GM21367 (cell line): ENCODE measurements around the gene SIK1.
"Not testable (repeated sequence)": the region's sequence is repeated elsewhere in the genome, so short reads cannot be mapped to it uniquely, and the experiment has no call there.

Experiments
- ATAC-seq: cut with Tn5 transposase; IDR thresholded peaks from one replicate; pipeline ENCODE4 v1.9.1; 2021; ENCODE audit not compliant: unreplicated experiment

Gene SIK1

DNA sequence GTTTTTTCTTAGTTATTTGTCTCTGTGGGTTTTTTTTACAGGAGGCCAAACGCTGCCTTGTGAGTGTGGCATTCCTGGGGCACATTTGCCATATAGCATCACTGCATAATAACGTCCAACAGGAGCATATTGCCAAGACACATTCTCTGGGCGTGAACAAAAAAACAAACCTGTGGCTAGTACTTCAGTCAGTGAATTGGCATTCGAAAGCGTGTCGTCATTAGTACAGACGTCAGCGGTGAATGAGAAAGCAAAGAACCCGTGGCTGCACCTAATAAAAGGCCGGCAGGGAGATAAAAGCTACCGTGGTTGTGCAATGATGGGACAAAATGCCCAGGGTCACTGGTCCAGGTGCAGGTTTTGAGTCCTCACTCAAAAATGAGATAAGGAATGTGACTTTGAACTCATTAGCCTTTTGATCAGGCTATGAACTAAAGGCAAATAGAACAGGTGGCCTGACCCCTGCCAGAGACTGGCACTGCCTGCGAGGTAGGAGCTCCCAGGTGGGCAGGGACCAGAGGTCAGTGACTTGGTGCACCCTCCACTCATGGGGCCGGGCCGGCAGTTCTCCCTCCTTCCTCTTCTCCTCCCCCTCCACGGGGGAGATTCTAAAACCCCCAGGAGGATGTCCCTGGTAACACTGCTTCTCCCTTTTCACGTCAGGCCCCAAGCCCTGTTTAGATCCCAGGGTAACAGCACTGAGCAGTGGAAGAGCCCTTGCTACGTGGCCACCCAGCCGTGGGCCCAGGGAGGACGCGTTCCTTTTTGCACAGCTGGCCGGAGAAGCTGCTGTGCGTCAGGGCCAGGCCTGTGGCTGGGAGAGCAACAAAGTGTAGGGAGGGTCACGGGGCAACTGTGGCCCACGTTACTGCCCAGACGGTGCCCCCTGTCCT is 14.2 kb upstream of the SIK1 start:
- not testable (repeated sequence) for ATAC-seq

DNA sequence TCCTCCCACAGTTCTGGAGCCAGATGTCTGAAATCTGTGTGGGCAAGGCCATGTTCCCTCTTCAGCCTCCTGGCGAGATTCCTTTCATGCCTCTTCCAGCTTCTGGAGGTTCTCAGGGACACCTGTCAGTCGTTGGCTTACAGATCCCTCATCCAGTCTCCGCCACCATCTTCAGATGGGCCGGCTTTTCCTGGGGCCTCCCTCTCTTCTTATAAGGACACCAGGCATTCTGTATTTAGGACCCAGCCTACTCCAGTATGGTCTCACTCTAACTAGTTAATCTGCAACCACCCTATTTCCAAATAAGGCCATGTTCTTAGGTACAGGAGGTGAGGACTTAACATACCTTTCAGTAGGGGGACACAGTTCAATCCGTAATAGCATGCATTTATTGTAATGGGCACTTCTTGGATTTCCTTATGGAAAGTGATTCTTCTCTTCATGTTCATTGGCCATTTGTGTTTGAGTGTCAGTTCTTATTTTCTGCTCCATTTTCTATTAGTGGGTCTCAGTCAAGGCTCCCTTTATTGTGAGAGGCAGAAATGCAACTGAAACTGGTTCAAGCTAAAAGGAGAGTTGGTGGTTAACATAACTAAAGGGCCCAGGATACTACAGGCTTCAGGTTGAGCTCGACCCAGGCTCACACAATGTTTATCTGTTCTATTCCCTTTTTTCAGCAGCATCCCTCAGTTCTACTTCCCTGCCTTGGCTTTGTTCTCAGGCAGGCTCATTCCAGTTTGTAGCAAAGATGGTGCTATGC is 12.6 kb upstream of the SIK1 start:
- ATAC-seq: not testable (repeated sequence)

DNA sequence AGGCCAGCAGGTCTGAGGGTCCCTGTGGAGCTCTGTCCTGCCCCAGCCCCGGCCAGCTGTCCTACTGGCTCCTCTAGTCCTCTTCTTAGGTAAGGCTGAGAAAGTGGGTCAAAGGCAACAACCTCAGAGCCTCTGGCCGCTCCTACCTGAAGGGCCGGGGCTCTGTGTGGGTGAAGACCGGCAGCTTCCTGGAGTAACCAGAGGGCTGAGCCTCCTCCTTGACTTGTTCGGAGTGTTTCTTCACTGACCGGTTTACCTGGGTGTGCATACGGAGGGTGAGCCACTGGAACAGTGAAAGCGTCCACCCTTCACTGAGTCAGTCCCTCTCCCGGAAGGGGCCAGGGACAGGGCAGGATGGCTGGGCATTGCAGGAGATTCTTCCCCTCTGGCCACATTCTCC is 9.3 kb upstream of the SIK1 start:
- ATAC-seq: not testable (repeated sequence)

DNA sequence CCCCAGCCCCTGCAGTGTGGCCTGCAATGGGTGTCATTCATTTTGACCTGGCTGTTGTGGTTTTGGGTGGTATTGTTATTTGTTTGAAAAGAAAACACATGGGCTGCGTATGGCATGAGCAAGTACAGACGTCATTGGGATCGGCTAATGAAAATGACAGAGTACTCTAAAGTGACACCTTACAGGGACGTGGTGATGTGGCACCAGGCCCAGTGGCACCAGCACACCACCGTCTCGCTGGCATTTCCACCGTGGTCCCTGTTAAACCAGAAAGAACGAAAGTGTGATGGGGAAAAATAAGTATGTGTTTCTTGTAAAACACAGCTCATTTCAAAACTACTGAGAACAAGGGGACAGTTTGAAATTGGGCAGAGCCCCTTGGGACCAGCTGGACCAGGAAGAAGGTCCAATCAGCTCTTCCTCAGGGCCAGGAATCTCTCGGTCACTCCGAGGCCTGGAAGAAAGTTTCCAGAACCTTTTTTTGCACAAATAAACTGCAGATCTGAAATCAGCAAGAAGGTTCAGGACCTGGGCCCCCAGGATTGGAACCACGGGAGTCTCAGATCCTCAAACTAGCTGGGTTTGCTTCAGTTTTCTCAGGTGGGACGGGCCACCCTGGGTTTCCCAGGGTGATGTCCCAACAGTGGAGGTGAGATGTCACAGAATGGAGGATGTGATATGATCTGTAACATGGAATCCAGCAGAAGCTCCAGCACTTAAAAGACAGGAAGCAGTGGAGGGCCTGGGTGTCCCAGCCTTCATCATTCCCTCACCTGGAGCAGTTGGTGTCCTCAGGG is 6.6 kb upstream of the SIK1 start:
- not testable (repeated sequence) for ATAC-seq

DNA sequence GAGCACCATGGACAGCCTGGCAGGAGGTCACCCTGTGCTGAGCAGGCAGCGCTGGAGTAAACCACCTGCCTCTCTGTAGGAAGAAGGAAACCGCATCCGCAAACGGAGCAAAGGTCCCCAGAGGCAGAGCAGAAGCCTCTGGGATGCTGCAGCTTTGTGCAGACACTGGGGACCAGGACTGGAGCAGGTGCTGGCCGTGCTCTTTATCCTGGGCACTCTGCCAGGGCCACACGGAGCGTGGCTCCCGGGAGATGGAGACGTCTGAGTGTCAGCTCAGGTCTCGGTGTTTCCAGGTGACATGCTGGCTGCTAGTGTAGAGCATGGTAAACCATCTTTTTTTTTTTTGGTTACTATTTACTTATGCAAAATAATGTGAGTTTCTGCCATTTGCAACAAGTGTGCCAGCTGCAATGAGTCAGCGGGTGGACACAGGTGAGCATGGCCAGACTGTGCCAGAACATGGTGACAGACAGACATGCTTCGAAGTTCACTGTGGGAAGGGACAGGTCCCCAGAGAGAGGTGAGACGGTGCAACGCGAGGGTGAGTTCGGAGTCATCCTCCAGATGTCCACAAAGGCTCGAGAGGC is 4.0 kb upstream of the SIK1 start:
- not testable (repeated sequence) for ATAC-seq

DNA sequence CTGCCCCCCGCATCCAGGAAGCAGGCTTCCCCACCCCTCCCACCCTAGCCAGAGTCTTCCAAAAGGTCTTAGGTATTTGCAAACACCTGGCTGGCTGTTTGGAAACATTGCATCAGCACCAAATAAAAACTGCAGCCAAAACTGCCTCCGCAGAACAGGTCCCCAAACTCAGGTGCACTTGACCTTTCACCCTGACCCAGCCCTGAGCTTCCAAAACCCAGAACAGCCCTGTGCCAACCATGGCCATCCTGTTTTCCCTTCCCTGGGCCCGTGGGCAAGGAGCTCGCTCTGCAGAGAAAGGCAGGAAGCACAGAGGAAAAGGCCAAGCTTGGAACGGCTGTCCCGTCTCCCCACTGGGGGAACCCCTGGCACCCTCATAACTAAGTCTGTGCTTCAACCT is 2.0 kb upstream of the SIK1 start:
- ATAC-seq: not testable (repeated sequence)

DNA sequence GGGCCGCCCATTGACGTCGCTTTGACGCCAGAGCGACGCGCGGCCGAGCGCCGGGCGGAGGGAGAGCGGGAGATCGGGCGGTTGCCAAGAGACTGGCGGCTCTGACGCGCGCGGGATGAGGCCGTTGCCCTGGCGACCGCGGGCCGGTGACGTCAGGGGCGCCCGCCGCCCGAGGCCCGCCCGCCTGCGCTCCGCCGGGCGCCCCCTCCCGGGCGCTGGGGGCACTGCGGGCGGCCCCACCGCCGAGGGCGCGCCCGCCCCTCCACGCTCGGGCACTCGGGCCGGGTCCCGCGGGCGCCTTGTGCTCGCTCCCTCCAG is 270 bp upstream of the SIK1 start:
- peak; percentile 80 for ATAC-seq

DNA sequence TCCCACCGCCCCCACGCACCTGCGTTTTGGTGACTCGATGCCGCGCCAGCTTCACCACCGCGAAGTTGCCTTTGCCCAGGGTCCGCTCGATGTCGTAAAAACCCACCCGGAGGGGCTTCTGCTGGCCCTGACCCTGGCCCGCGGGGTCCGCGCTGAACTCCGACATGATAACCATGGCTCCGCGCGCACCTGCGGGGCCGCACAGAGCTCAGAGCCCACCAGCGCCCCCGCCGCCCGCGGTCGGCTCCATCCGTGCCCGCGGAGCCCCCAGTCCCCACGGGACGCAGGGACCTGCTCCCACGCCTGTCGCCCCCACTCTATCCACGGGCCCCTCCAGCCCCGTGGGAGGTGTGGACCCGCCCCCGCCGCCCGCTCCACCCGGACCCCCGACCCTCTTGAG is 927 bp downstream of the SIK1 start:
- not testable (repeated sequence) for ATAC-seq

DNA sequence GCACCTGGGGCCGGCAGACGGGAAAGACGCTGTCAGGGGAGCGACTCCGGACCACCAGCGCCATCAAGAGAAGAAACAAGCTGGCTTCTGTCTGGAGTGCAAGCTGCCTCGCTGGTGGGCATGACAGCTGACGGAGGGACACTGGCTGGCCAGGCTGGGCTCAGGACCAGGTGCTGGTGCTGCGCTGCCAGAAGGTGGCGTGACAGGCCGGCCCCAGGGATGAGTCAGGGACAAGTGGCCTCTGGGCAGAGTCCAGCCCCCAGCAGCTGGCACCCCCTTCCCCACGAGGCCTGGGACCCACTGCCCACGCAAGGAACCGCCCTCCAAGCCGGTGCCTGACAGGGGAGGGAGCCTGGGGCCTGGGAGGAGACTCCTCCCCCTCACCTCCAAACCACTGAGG is 7.5 kb downstream of the SIK1 start:
- not testable (repeated sequence) for ATAC-seq

DNA sequence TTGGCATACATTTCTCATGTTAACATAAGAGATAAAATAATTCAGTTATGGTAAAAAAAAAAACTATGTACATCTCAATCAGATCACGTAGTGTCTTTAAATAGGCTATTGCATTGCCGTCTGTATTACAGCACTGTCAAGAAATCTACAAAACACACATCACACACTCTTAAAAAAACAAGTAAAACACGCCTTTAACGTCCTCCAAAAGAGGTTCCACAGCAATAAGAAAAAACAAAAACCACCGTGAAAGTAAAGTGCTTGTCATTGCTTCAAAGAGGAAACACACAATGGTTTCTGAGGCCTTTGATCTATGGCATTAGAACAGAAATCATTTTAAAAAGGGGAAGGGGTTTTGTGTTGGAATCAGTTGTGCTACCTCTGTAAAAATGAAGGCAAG is 12.4 kb downstream of the SIK1 start:
- not testable (repeated sequence) for ATAC-seq

DNA sequence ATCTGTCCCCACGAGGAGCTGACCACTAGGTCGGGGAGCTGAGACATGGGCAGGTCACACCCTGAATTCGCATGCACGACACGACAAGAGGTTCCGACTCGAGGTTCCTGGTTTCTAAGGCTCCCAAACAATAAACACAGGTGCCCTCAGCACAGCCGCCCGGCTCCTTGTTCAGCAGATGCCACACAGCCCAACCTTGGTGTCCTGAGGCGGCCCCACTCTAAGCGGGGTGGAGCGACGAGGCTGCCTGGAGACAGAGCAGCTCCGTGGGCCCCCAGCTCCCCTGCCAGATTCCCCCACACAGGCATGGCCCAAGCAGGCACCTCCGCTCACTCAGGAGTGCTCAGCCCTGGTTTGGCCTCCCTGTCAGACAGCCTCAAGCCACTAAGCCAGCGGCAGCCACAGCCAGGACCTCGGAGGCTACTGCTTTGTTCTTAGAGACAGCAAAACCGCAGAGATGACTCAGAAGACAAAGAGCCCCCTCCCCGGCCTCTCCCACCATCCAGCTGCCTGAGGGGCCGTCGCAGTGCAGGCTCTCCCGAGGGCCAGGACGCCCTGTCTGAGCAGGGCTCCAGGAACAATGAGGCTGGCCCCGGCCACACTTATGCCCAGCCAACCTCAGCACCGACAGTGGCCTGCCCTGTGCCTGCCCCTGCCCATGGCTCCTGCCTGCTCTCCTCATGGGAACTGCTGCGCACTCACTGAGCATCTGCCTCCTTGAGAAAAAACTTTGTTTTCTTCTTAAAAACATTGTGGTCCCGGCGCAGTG is 14.7 kb downstream of the SIK1 start:
- not testable (repeated sequence) for ATAC-seq

DNA sequence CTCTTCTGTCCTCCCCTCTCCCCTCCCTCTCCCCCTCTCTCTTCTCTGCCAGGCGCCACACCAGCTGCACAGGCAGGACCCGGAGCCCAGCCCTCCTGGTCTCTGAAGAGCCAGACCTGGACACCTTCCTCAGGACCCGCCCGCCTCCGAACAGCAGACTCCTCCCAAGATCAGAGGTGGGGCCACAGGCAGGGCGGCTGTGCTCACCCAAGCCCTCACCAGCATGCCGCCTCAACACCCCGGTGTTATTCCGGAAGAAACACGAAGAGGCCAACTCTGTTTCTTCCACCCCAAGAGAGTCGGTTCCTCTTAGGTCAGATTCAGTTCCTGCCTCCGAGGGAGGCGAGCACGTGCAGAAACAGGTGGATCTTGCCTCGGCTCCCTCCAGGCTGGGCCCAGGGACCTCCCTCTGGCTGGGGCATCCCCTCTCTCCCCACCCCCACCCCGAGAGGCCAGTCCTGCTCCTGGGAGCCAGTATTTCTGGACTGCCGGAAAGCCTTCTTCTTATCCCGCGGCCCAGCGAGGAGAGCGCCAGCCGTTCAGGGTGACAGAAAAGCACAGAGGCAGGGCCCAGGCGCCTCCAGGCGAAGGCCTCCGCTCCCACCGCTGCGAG is 16.4 kb downstream of the SIK1 start:
- not testable (repeated sequence) for ATAC-seq

DNA sequence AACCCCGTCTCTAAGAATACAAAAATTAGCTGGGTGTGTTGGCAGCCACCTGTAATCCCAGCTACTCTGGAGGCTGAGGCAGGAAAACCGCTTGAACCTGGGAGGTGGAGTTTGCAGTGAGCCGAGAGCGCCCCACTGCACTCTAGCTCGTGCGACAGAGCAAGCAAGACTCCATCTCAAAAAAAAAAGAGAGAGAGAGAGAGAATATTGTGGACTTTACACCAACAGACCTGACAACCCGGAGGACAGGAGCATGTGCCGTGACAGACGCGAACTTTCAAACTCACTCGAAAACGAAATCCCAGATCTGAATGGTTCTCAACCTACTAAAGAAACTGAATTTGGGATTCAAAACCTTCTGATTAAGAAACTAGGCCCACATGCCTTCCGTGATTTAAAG is 19.8 kb downstream of the SIK1 start:
- not testable (repeated sequence) for ATAC-seq

DNA sequence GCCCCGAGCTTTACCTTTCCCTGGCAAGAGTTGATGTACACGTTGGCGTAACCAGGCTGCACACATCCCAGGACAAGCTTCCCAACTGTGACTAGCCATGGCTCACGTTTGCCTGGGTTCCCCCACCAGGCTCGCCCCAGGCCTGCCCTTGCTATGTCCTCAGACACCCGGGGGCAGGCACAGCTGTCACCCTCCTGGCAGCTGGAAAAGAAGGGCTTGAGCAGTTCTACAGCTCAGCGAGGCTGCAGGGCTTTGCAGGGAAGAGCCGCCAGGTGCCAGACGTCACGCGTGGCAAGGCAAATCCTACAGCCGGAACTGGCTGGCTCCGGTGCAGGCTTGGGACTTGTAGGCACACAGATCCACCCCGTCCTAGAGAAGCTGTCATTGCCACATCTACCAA is 22.5 kb downstream of the SIK1 start:
- not testable (repeated sequence) for ATAC-seq

DNA sequence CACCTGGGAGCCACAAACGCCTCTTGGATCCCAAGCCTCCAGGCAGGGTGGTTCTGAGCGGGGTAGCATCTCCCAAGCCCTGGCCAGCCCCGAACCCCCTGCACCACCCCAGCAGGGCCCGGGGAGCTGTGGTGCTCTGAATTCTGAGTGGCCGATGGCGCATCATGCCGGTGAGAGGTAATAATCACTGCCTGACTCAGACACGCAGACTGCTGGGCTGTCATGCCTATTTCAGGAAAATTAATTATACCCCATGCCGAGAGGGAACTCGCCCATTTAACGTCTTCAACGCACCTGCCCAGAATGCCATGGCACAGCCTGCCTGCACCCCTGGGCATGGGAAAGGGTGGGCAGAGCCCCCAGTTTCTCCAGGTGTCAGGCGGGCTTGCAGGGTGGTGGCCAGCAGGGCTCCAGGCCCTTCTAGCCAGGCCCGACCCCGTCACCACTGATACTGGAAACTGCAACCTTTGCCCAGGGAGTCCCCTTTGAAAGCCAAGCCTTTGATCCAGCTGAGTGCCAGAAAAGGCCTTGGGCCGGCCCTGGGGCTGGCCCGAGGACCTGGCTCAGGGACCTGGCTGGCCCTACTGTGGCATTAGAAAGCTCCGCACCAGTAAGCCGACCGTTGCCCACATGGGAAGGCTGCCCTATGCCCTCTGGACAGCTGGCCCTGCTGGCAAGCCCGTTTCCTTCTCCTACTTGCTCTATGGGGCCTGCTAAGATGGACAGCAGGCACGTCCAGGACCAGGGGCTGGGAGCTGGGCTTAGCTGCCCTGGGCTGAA is 23.1 kb downstream of the SIK1 start:
- not testable (repeated sequence) for ATAC-seq

DNA sequence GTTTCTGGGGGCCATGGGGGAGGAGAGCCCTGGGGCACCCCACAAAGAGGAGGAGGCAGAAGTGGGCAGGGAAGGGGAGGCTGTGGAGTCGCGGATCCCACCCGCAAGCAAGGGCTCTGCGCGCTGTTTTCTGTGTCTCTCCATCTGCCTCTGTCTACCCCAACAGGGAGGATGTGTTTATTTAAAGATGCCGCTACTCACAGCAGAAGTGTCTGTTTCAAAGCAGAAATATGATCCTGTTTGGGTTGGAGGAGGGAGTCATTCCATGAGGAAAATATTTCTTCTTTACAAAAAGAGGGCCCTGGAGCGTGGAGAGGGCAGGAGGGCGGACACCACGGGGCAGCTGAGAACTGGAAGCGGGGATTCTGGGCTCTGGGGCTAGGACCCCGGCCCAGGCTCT is 25.8 kb downstream of the SIK1 start:
- not testable (repeated sequence) for ATAC-seq

DNA sequence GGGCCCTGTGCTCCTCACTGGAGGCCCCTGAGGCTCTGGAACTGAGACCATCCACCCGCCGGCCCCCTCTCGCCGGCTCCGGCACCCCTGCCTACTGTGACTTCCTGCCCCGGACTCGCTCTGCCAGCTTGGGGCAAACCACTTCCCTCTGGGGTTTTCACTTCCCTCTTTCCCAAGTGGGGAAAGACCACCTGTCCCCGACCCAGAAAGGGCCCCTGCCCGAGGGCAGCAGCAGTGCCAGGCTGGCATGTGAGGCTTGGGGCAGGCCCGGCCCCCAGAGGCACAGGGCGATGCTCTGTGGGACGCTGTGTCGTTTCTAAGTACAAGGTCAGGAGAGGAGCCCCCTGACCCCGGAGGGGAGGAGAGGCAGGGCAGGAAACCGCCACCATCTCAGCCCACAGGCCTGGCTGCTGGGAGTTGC is 27.3 kb downstream of the SIK1 start:
- not testable (repeated sequence) for ATAC-seq

DNA sequence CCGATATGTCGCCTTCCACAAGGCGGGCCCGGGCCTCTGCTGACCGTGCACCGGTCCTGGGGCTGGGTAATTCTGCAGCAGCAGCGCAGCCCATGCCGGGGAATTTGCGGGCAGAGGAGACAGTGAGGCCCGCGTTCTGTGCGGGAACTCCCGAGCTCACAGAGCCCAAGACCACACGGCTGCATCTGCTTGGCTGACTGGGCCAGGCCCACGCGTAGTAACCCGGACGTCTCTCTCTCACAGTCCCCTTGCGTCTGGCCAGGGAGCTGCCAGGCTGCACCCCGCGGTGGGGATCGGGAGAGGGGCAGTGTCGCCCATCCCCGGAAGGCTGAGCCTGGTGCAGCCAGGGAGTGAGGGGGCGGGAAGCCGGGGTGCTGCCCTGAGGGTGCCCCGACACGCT is 27.8 kb downstream of the SIK1 start:
- ATAC-seq: not testable (repeated sequence)

DNA sequence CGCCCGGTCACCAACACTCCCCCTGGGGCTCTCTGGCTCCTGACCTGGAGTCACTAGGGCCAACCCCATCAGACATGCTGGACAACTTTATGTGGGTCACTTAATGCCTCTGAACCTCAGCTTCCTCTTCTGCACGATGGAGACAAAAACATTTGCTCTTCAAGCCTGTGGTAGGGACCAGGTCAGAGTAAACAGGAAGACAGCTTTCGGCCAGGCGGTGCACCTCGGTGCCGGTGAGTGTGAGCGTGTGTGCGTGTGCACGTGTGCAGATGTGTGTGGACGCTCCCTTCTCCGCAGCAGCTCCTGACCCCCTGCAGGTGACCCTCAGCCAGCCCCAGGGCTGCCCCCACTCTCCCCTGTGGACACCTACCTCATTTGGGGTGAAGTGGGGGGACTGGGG is 28.4 kb downstream of the SIK1 start:
- ATAC-seq: not testable (repeated sequence)
